Endothelial cell of umbilical vein (primary cell): ENCODE data around the gene OPRM1.

Experiments used
- CTCF ChIP-seq, 2 donors: IDR thresholded peaks; 1 replicate in 1 of 2; 2 replicates in 1 of 2; pipeline ENCODE4 v1.5.1; 2011; ENCODE audit warnings: low read length in 2 of 2, mild to moderate bottlenecking in 2 of 2, moderate library complexity in 2 of 2, control low read depth in 1 of 2, inconsistent platforms in 1 of 2, low read depth in 1 of 2; ENCODE audit not compliant: insufficient read depth in 1 of 2; ENCODE audit errors: extremely low read depth in 1 of 2
- EZH2 ChIP-seq: IDR thresholded peaks from 2 replicates; pipeline ENCODE4 v1.6.1; 2012; ENCODE audit warnings: borderline replicate concordance, low read depth, mild to moderate bottlenecking, moderate library complexity, low read length, inconsistent platforms; ENCODE audit not compliant: severe bottlenecking
- FOS ChIP-seq: IDR thresholded peaks from 2 replicates; pipeline ENCODE4 v1.6.1; 2011; ENCODE audit warnings: mild to moderate bottlenecking, low read length, moderate library complexity, borderline replicate concordance; ENCODE audit not compliant: insufficient read depth
- GATA2 ChIP-seq: IDR thresholded peaks from 2 replicates; pipeline ENCODE4 v1.7.0; 2011; ENCODE audit warnings: low read depth, mild to moderate bottlenecking, moderate library complexity, mixed read lengths, low read length; ENCODE audit not compliant: insufficient read length, insufficient read depth
- JUN ChIP-seq: IDR thresholded peaks from 2 replicates; pipeline ENCODE4 v1.6.1; 2011; ENCODE audit warnings: borderline replicate concordance, low read depth; ENCODE audit not compliant: insufficient read length, insufficient read depth
- MAX ChIP-seq: IDR thresholded peaks from 2 replicates; pipeline ENCODE4 v1.6.1; 2011; ENCODE audit not compliant: insufficient read depth, insufficient read length
- MYC ChIP-seq: IDR thresholded peaks from one replicate; pipeline ENCODE4 v1.6.1; 2011; ENCODE audit warnings: mild to moderate bottlenecking, low read depth, low read length
- POLR2A ChIP-seq: IDR thresholded peaks from 2 replicates; pipeline ENCODE4 v1.6.1; 2012; ENCODE audit warnings: low read depth, mild to moderate bottlenecking, control low read depth, low read length
- POLR2AphosphoS5 ChIP-seq: IDR thresholded peaks from 2 replicates; pipeline ENCODE4 v1.6.1; 2012; ENCODE audit warnings: low read depth, mild to moderate bottlenecking, control low read depth, low read length, moderate library complexity; ENCODE audit not compliant: insufficient read depth

- no peak for TF ChIP-seq CTCF (IDR thresholded peaks at IDR 0.05; ENCODE audit: extremely low read depth in 1 of 2, insufficient read depth in 1 of 2, low read depth in 1 of 2, low read length in 2 of 2)
- TF ChIP-seq POLR2A, result no peak
- TF ChIP-seq MYC, result no peak
- TF ChIP-seq POLR2AphosphoS5, result no peak
- no peak for TF ChIP-seq JUN
- no peak for TF ChIP-seq EZH2
- no peak for TF ChIP-seq GATA2
- TF ChIP-seq MAX, result no peak
- TF ChIP-seq FOS, result no peak
These were observed 47.5 kb downstream of the OPRM1 start for GRCh38 chr6:154086510-154086909.
